ENCODE results near the gene PLEKHJ1.

The PLEKHJ1 gene

GRCh38 chr19:2249880-2250765 lies 14.0 kb upstream of the PLEKHJ1 start:
- no peak for DNase-seq

- no peak for DNase-seq
Measured at GRCh38 chr19:2249010-2249866, 13.1 kb upstream of the PLEKHJ1 start, which contains the start of gene AMH. Gene AMH, plus strand, starts transcription at chr19:2249323. Its CDS starts 10 bp downstream, at chr19:2249333.

- no peak for DNase-seq
Measured at GRCh38 chr19:2248136-2249009, 12.2 kb upstream of the PLEKHJ1 start.

- DNase-seq: no peak
Measured at GRCh38 chr19:2247433-2248101, 11.4 kb upstream of the PLEKHJ1 start.

- peak in 29 of 51 donors; percentile 3 to 65 (median 27) for DNase-seq
Measured at GRCh38 chr19:2246801-2247361, 10.8 kb upstream of the PLEKHJ1 start.

- no peak for DNase-seq
Measured at GRCh38 chr19:2246014-2246620, 10.0 kb upstream of the PLEKHJ1 start.

GRCh38 chr19:2245273-2245672 lies 9.1 kb upstream of the PLEKHJ1 start:
- no peak for DNase-seq

GRCh38 chr19:2244486-2244885 lies 8.4 kb upstream of the PLEKHJ1 start:
- no peak for DNase-seq

- DNase-seq: no peak
Measured at GRCh38 chr19:2244125-2244411, 7.9 kb upstream of the PLEKHJ1 start.

- no peak for DNase-seq
Measured at GRCh38 chr19:2243274-2244124, 7.4 kb upstream of the PLEKHJ1 start.

- DNase-seq: no peak
Measured at GRCh38 chr19:2242816-2243215, 6.7 kb upstream of the PLEKHJ1 start.

- DNase-seq: no peak
Measured at GRCh38 chr19:2242092-2242537, 6.0 kb upstream of the PLEKHJ1 start.

- DNase-seq: no peak
Measured at GRCh38 chr19:2240881-2241760, 5.0 kb upstream of the PLEKHJ1 start.

GRCh38 chr19:2239771-2240770 lies 3.9 kb upstream of the PLEKHJ1 start:
- peak in 3 of 51 donors; percentile 5 to 16 (median 16) for DNase-seq

GRCh38 chr19:2239173-2239572 lies 3.0 kb upstream of the PLEKHJ1 start:
- DNase-seq: no peak

GRCh38 chr19:2237869-2238153 lies 1.7 kb upstream of the PLEKHJ1 start:
- no peak for DNase-seq
